ENCODE results near the gene TROAP.
"Not testable (repeated sequence)": the region's sequence is repeated elsewhere in the genome, so short reads cannot be mapped to it uniquely, and the experiment has no call there.

The TROAP gene, protein sequence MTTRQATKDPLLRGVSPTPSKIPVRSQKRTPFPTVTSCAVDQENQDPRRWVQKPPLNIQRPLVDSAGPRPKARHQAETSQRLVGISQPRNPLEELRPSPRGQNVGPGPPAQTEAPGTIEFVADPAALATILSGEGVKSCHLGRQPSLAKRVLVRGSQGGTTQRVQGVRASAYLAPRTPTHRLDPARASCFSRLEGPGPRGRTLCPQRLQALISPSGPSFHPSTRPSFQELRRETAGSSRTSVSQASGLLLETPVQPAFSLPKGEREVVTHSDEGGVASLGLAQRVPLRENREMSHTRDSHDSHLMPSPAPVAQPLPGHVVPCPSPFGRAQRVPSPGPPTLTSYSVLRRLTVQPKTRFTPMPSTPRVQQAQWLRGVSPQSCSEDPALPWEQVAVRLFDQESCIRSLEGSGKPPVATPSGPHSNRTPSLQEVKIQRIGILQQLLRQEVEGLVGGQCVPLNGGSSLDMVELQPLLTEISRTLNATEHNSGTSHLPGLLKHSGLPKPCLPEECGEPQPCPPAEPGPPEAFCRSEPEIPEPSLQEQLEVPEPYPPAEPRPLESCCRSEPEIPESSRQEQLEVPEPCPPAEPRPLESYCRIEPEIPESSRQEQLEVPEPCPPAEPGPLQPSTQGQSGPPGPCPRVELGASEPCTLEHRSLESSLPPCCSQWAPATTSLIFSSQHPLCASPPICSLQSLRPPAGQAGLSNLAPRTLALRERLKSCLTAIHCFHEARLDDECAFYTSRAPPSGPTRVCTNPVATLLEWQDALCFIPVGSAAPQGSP

DNA sequence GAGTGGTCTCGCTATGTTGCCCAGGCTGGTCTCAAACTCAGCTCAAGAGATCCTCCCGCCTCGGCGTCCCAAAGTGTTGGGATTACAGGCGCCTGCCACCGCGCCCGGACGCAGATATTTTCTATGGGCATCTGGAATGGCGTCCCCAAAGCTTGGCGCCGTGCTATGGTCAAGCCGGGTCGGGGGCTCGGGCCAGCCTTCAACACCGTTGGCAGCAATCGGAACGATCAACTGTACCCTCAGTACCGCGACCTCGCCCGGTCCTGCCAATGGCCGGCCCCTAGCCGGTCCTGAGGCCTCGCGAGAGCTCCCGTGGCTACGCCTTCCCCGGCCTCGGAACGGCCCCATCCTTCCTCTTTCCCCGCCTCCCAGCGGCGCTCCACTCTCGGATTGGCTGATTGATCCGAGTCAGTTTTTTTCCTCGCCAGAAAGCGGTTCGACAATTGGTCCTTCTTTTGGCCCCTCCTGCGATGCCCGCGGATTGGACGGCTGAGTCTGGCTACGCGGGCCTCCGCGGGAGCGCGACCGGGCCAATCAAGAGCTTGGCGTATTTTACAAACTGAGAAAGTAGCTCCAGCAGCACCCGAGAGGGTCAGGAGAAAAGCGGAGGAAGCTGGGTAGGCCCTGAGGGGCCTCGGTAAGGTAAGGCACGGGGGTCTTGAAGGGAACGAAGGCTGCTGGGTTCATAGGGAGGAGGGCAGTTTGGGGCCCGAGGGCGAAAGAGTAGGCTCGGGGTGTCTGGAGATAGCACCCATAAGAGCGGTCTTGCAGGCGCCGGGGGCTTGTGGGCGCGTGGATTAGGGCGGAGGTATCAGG lies at the start of gene TROAP:
TROAP (plus strand) TSS at position 548 of the 816 bp plus-strand sequence. CDS start 354 bp downstream, outside the sequence.
- DNase-seq = peak; percentile 97

DNA sequence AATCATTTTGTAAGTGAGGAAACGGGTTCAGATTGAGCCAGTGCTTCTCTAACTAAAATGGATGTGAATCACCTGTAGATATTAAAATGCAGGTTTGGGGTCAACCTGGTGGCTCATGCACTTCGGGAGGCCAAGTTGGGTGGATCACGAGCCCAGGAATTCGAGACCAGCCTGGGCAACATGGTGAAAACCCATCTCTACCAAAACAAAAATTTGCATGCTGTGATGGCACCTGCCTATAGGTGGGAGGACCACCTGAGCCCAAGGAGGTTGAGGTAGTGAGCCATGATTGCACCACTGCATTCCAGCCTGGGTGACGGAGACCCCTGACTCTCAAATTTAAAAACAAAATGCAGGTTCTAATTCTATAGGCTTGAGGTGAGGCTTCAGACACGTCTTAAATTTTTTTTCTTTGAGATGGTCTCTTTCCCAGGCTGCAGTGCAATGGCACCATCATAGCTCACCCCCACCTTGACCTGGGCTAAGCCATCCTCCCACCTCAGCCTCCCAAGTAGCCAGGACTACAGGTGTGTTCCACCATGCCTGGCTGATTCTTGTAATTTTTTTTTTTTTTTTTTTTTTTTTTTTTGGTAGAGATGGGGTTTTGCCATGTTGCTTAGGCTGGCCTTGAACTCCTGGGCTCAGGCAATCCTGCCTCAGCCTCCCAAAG lies 49.2 kb upstream of the TROAP start:
- no peak for DNase-seq

DNA sequence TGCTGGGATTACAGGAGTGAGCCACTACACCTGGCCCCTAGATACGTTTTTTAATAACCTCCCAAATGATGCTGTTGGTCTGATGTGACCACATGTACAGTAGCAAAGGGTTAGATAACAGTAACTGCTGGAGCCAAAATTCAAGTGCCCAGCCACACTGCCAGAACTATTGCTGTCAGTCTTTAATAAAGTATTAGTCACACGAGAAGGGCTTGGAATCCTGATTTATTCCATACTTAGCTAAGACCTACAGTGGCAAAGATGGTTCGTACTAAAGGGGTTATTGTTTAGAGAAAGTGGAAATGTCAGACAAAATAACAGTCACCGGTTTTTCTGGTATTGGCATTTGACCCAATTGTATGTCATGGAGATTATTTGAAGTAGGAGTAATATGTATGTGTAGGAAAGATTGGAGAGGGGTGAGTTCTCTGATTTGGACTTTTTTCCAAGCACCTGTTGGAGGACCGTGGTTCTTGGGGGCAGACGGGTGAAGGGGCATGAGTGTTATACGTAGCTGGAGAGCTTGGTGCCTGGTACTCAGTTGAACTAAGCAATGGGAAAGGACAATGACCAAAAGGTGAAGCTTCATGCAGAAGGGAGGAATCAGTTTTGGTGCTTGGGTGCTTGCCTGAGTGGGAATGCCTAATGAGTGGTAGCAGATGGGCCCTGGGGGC lies 48.5 kb upstream of the TROAP start:
- no peak for DNase-seq

DNA sequence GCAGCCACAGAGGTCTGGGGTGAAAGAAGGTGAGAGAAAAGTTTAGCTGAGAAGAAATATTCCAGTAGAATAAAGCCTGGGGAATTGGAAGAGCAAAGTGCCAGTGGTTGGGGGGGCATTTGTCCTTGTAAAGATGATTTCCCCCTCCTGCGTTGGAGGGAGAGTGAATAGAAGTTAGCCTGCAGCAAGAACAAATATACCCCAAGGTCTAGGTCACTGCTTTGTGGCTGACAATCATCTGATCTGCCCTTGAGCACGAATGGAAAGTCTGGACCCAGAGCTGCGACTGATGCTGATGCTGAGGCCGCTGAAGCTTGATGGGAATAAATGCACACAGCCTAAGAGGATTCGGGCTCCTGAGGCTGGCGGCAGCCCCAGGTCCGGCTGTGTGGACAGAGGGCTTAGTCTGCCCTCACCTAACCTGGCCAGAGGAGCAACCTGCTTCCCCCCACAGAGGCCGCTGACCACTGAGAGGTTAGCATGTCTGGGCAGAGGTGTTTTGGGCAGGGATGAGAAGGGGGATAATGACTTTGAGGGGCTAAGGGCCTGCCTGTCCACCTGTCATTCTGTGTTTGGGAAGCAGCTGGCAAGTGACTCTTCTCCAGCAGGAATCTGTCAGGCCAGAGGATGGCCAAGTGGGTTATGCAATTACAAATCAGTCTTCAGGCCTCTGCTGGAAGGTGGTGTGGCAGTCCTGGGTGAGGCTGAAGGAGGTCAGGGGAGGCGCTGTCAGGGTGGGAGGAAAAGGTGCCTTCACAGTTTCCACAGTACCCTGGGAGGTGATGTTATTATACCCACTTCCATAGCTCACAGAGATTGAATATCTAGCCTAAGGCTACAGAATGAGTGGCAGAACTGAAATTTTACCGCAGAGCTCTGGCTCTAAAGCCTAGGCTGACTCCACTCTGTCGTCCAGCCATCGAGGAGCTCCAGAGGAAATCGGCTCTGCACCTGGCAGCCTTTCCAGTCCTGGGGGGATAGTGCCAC lies 46.5 kb upstream of the TROAP start:
- no peak for DNase-seq

DNA sequence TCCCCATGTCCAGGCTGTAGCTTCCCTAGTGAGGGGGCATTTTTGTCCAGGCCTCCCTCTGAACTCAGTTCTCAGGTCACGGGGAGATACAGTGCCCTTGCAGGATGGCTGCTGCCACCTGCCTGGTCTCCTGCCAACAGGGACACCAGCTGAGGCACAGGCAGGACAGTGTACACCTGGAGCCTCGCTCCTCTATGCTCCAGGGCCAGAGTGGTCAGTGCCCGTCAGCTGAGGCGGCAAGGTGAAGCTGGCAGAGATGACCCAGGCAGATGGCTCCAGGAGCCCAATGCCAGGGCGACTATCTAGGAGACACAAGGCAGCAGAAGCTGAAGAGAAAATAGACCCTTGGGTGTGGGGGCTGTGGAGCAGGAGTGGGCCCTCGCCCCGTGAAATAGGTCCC lies 45.6 kb upstream of the TROAP start:
- DNase-seq = no peak

DNA sequence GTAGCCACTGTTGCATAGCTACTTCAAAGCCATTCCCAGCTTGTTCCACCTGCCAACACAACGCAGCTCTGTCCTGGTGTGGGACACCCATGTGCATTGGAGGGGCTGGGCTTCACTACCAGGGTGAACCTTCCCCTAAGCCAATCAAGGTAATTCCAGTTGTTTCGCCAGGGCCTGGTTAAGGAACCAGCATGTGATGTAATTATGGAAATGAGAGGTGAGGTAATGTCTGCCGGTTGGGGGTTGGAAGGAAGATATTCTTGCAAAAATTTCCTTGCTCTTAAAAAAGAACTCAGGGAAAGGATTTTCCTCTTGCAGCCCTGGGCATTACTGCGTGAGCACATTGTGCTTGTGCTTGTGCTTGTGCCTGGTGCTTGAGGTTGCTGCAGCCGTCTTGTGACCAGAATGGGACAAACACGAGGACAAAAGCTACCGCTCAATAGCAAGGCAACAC lies 43.3 kb upstream of the TROAP start:
- no peak for DNase-seq

DNA sequence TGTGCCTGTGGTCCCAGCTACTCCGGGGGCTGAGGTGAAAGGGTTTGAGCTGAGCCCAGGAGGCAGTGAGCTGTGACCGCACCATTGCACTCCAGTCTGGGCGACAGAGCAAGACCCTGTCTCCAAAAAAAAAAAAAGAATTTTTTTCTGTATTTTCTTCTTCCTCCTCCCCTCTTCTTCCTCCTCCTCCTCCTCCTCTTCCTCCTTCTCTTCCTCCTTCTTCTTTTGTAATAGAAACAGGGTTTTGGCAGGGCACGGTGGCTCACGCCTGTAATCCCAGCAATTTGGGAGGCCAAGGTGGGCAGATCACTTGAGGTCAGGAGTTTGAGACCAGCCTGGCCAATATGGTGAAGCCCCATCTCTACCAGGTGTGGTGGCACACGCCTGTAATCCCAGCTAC lies 42.5 kb upstream of the TROAP start:
- not testable (repeated sequence) for DNase-seq

DNA sequence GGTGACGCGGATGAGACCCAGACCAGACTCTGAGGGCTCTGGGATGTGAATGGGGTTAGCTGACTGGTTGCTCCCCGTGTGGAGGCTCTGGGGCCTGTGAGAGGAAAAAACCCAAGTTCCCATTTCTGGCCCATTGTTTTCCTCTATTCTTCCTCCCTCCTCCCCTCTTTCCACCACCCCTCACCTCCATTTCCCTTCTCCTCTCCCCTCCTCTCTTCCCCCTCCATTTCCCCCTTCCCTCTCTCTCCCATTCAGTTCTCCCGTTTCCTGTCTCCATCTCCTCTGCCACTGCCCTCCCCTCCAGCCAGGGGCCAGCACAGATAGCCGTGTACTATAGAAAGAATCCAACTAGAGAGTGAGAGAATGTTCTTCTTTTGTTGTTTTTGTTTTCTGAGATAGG lies 40.8 kb upstream of the TROAP start:
- no peak for DNase-seq

DNA sequence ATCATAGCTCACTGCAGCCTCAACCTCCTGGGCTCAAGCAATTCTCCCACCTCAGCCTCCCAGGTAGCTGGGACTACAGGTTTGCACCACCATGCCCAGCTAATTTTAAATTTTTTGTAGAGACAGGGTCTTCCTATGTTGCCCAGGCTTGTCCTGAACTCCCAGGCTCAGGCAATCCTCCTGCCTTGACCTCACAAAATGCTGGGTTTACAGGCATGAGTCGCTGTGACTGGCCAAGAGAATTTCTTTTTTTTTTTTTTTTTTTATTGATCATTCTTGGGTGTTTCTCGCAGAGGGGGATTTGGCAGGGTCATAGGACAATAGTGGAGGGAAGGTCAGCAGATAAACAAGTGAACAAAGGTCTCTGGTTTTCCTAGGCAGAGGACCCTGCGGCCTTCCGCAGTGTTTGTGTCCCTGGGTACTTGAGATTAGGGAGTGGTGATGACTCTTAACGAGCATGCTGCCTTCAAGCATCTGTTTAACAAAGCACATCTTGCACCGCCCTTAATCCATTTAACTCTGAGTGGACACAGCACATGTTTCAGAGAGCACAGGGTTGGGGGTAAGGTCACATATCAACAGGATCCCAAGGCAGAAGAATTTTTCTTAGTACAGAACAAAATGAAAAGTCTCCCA lies 40.2 kb upstream of the TROAP start:
- not testable (repeated sequence) for DNase-seq

DNA sequence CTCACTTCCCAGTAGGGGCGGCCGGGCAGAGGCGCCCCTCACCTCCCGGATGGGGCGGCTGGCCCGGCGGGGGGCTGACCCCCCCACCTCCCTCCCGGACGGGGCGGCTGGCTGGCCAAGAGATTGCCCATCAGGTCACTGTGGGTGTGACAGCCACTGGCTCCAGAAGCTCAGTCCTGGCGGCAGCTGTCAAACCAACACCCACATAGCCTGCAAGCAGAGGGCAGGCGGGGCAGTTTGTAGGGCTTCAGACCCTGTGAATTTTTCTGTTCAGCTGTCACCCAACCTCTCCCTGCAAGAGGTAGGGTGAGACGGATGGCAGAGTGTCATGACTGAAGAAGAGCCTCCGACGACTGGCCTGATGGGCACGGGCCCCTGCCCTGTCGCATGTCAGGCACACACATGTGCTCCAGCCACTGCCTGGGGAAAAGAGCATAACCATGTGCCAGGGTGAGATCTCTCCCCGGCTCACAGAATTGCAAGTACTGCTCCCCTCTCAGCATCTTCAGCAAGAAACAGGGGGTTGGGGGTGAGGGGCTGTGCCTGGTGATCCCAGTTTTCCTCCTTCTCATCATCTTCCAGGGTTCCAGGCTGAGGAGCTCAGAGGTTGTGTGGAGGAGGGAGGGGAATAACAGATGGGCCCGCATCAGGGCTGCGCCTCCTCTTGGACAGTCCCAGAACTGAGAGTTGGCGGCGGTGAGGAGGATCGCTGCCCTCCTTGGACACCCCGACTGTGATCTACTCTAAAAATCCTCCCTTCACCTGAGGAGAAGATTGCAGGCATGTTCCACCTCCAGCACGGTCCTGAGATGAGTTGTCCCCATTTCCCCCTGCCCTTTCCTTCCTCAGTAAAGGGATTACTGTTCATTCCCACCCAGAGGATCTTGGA lies 39.3 kb upstream of the TROAP start:
- no peak for DNase-seq

DNA sequence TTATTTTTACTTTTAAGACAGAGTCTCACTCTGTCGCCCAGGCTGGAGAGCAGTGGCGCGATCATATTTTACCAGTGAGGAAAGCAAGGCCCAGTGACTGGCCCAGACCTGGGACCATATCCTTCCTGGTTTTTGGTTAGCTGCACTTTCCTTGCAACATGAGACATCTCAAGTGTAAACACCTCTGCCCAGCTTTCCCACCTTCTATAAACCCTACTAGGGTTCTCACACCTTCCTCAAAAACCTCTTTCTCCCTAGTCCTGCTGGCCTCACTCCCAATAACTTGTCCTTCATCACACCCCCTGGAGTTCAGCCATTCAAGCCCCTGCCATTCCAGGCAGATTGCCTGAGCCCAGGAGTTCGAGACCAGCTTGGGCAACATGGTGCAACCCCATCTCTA lies 38.4 kb upstream of the TROAP start:
- DNase-seq = no peak

DNA sequence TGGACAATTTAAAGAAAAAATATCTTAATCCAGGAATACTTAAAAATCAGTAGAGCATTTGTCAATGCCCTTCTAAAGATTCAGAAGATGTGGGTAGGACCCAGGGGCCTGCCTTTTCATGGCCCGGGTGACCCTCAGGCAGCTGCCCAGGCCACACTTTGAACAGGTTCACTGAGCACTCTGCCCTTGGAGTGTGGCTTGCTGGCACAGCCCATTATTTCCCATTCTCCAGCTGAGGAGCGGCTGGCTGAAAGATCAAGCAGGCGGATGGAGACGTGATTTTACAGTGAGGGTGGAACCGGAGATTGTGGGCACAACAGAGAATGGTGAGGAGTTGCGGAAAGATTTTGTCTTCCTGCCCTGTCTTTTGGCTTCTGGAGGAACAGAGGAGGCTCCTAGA lies 35.2 kb upstream of the TROAP start:
- DNase-seq = no peak

DNA sequence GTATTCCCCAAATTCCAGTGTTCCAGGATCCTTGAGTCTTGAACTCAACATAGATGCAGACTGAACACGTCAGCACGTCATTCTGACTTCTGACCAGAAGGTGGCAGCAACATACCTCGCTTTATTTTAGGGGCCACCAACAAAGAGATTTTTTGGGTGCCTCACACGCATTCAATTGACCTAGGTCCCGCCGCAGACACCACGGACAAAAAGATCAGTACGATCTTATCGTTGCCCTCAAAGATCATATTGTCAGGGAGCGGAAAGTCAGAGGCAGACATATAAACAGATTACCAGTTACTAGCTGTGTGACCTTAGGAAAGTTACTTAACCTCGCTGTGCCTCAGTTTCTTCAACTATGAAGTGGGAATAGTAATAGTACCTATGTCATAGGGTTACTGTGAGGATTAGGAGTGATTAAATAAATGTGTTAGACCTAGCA lies 34.6 kb upstream of the TROAP start:
- no peak for DNase-seq

DNA sequence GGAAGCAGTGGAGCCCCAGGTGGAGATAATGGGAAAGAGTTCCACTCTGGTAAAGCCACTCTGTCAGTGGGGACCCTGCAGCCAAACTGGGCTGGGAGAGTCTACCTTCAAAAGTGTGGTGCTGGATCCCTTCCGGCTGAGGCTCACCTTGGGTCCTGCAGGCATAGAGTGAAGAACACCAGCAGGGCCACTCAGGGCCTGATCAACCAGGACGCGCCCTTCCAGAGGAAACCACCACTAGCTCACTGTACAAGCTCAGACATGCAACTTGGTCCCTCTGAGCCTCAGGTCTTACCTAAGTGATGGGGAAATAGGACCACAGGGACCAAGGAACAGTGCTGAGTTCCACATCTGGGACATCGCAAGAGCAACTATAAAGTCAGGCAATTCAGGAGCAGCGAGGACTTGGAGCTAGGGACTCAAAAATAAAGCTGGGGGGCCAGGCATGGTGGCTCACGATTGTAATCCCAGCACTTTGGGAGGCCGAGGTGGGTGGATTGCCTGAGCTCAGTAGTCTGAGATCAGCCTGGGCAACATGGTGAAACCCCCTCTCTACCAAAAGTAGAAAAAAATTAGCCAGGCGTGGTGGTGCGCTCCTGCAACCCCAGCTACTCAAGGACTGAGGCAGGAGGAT lies 34.0 kb upstream of the TROAP start:
- DNase-seq = no peak

DNA sequence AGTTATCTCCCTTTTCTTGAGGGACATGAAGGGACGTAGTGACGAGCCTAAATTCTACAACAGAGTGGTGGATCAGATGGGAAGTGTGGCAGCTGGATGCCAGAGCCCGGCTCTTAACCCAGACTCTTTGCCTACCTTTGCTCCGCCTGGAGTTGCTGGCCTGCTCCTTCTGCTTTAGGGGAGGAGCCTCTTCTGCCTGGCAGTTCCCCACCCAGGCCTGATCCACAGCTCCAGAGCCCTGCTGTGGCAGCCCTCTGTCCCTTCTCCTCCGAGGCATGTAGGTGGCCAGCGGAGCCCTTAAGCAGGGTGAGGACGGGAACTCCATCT lies 30.4 kb upstream of the TROAP start:
- no peak for DNase-seq

DNA sequence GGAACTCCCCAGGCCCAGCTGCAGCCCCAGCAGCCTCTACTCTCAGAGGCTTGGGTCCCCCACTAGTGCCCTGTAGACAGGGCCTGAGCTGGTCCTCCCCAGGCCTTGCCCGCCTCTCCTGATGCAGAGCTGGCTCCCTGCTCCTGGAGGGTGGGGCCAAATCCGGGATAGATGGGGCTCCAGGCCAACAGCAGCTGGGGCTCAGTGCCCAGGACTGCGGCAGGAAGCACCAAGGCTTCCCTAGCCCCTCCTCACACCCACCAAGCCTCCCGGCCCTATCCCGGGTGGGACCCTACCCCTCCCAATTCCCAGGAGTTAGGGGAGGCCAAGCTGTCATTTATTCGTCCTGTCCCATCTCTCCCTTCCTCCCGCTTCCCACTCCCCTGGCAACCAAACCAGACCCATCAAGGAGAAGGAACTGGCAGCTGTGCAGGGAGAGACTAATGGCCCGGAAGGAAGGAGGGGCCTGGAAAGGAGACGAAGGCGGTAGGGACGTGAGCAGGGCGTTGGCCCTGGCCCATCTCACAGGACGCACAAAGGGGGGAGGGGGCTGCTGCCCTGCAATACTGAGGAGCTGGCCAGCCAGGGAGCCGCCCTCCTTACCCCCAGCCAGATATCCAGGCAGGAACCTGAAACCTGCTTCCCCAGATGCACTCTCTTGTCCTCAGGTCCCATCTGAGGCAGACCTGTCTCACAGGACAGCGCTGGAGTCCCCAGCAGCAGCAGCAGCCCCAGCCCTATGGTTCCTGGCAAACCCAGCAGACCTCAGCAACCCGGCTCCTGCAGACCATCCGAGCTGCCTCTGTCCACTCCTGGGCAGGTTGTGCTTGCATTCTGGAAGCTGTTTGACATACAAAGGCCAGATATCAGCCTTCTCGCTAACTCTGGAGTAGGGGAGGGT lies 29.7 kb upstream of the TROAP start:
- no peak for DNase-seq

DNA sequence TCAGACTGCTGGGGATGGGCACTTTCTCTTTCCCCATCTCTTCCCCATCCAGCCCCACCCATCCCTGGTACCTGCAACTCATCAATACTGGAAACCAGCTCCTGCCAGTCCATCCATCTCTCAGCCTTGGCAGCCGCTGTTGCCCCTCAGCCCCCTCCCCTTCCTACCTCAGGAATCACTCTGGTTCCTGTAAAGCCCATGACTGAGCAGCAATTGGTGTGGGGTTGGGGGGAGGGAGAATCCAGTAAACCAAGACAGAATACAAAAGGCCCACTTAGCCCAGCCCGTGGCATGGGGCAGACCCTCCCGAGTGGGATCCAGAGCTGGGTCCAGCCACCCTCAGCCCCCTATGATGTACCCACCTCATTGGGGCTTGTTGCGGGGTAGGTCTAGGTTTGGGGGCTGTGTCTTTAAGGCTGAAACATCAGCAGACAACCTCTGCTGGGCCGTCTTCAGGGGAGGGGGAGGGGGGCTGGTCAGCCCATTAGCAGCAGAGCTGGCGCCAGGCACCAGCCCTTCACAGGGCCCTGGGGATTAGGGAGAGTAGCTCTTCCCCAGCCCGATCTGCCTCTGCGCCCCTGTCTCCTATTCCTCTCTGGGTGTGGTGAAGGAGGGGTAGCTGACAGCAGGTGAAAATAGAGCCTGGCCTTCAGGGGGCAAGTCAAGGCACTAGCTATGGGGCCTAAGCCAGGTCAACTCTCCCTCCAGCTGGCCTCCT lies 28.8 kb upstream of the TROAP start:
- DNase-seq = no peak

All from KG1 (cell line).